Ammon's horn (tissue), 1 donor: ENCODE results near the gene NDUFA12.

ENCODE experiments used
- DNase-seq: peaks from one replicate; pipeline ENCODE4 v3.0.0-alpha.2; 2016; ENCODE audit warnings: low spot score

Gene NDUFA12

GRCh38 chr12:94940771-94941170 is 62.7 kb downstream of the NDUFA12 start:
- DNase-seq: no peak

GRCh38 chr12:94938583-94938982 is 64.9 kb downstream of the NDUFA12 start:
- no peak for DNase-seq

- no peak for DNase-seq
These were observed 72.7 kb downstream of the NDUFA12 start for GRCh38 chr12:94930772-94931171.

- DNase-seq: no peak
These were observed 73.3 kb downstream of the NDUFA12 start for GRCh38 chr12:94930216-94930654.

GRCh38 chr12:94929780-94930179 is 73.7 kb downstream of the NDUFA12 start:
- no peak for DNase-seq

GRCh38 chr12:94925729-94926128 is 77.8 kb downstream of the NDUFA12 start:
- DNase-seq: no peak

GRCh38 chr12:94925206-94925605 is 78.3 kb downstream of the NDUFA12 start:
- no peak for DNase-seq

- no peak for DNase-seq
These were observed 80.9 kb downstream of the NDUFA12 start for GRCh38 chr12:94922561-94922960.
